Mammary microvascular endothelial cell (primary cell): ENCODE results near the gene PPM1F. TPM values are rescaled to one million over a fixed set of nuclear protein-coding genes. Genes with fewer than 3 reads are reported as not detected.

Experiments used
- total RNA-seq: library from RNA; depleted of rRNA; stranded (reverse); fragments of >200 nt; gene quantifications from 2 replicates; pipeline ENCODE4 v1.2.3, GENCODE V29; 2015

The PPM1F gene, protein sequence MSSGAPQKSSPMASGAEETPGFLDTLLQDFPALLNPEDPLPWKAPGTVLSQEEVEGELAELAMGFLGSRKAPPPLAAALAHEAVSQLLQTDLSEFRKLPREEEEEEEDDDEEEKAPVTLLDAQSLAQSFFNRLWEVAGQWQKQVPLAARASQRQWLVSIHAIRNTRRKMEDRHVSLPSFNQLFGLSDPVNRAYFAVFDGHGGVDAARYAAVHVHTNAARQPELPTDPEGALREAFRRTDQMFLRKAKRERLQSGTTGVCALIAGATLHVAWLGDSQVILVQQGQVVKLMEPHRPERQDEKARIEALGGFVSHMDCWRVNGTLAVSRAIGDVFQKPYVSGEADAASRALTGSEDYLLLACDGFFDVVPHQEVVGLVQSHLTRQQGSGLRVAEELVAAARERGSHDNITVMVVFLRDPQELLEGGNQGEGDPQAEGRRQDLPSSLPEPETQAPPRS
- total RNA-seq, result 180 and 187 TPM in 2 replicates

DNA sequence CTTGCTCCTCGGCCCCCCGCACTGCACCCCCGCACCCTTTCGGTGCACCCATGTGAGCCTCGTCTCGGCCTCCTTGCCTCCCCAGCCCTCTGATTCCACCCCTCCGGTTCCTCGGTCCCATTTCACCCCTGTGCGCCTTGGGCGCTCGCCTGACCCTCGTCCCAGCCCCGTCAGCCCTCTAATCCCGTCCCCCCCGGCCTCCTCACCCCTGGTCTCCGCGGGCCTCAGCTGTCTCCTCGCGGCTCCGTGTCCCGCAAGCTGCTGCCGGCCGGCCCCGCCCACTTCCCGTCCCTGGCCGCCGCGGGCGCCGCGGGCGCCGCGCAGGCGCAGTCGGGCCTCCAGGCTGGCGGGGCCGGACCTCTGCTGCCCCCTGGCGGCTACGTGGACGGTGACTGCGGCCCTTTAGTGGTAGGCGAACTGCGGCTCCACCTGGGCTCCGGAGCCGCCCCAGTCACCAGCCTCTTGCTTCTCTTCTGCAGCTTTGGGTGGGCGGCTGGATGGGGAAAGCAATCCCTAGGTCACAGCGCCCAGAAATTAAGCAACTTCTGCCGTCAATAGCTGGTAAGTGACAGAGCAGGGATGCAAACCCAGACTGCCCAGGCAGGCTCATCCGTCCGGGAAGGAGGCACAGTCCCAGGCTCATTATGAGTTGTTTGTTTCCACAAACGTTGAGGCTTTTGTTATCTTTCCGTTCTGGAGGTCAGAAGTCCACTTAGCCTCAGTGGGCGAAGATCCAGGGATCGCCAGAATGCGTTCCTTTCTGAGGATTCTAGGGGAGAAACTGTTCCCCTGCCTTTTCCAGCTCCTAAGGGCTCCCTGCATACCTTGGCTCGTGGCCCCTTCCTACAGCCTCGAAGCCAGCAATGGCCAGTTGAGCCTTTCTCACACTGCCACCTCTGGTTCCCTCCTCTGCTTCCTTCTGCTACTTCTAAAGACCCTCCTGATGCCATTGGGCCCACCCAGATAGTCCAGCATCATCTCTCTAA is at the start of gene PPM1F:
Gene PPM1F (minus strand): TSS at position 263 of the 986 bp plus-strand sequence. CDS start 6,800 bp downstream, outside the sequence.

DNA sequence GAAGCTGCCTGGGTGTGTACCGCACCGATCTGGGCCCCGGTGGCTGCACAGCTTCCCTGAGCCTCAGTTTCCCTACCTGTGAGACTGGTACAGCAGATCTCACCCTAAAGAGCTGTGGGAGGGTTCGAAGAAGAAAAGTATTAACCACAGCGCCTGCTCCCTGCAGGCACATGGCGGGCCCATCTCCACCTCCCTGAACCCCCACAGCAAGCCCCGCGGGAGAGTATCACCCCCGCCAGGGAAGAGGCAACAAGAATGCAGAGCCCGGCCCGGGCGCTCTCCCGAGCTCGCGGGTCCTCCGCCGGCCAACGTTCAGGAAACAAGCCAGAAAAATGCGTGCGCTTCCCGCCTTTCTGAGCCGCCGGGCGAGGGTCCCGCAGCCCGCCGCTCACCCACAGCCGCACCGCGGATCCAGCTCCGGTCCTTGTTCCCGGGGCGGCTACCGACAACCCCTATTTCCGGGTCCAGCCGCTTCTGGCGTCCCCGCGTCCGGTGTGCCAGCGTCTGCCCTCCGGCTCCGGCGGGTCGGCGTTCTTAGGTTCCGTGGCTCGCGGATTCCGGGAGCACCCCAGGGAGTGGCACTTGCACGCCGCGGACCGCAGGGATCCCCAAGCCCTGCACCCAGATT is 29.8 kb upstream of the PPM1F start, which contains the start of gene TOP3B:
Gene TOP3B (minus strand): TSS at position 450 of the 628 bp plus-strand sequence. CDS start 7,078 bp downstream, outside the sequence.

Other genes starting within 250 kb of the PPM1F start
- 2.4 and 7.9 TPM in 2 replicates for gene YPEL1, start 217.1 kb downstream of the PPM1F start, total RNA-seq
- 40.5 and 45.5 TPM in 2 replicates for gene MAPK1, start 85.2 kb downstream of the PPM1F start, total RNA-seq
- 31.0 and 33.9 TPM in 2 replicates for gene TOP3B, start 29.9 kb upstream of the PPM1F start, total RNA-seq